ENCODE measurements around the gene RELL2.
A peak's percentile ranks its signal among the peaks of the same experiment; 100 is the strongest.

DNA sequence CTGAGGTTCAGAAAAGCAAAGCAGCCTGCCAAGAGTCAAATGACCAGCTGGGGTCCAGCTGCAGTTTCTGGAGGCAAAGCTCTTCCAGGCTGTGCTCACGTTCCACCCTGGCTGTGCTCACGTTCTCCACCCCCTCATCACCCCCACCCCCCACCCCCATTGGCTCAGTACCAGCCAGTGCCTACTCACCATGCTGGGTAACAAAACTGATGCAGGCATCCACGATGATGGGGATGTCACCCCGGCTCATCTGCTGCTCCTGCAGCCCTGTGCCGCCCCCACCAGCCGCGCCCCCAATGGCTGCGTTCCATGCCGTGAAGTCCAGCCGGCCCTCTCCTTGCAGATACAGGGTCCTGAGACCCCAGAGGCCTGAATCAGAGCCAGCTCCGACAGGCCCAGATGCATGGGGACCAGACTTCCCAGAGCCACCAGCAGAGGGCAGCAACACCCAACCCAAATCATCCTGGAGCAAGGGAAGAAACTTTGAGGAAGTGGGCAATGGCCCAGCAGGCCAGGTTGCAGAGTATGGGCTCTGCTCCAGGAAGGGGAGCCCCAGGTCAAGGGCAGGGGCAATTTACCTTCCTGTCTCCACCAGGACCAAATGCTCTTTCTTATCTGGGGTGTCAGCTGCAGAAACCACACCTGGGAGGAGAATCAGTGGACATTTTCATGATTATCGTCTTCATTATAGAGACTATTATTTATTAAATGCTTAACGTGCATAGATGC, 28.1 kb downstream of the RELL2 start:
- TF ChIP-seq, protein P1, sequence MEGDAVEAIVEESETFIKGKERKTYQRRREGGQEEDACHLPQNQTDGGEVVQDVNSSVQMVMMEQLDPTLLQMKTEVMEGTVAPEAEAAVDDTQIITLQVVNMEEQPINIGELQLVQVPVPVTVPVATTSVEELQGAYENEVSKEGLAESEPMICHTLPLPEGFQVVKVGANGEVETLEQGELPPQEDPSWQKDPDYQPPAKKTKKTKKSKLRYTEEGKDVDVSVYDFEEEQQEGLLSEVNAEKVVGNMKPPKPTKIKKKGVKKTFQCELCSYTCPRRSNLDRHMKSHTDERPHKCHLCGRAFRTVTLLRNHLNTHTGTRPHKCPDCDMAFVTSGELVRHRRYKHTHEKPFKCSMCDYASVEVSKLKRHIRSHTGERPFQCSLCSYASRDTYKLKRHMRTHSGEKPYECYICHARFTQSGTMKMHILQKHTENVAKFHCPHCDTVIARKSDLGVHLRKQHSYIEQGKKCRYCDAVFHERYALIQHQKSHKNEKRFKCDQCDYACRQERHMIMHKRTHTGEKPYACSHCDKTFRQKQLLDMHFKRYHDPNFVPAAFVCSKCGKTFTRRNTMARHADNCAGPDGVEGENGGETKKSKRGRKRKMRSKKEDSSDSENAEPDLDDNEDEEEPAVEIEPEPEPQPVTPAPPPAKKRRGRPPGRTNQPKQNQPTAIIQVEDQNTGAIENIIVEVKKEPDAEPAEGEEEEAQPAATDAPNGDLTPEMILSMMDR (conservative IDR thresholded peaks at IDR 0.05 in 1 of 2, IDR thresholded peaks at IDR 0.05 in 1 of 2; ENCODE audit: extremely low read depth in 1 of 2, insufficient read depth in 1 of 2, low read depth in 1 of 2, low read length in 2 of 2), result peak; percentile 84 to 91
- TF ChIP-seq EZH2 (IDR thresholded peaks at IDR 0.05; ENCODE audit: borderline replicate concordance, low read length), result no peak
